Measurements from ENCODE around the gene CRTC2.
A peak's percentile ranks its signal among the peaks of the same experiment; 100 is the strongest.
"Not testable (repeated sequence)": the region's sequence is repeated elsewhere in the genome, so short reads cannot be mapped to it uniquely, and the experiment has no call there.

CRTC2 gene

GRCh38 chr1:153929426-153929825 lies 29.0 kb downstream of the CRTC2 start:
- no peak for DNase-seq (ENCODE audit: low read depth, low spot score)

DNA sequence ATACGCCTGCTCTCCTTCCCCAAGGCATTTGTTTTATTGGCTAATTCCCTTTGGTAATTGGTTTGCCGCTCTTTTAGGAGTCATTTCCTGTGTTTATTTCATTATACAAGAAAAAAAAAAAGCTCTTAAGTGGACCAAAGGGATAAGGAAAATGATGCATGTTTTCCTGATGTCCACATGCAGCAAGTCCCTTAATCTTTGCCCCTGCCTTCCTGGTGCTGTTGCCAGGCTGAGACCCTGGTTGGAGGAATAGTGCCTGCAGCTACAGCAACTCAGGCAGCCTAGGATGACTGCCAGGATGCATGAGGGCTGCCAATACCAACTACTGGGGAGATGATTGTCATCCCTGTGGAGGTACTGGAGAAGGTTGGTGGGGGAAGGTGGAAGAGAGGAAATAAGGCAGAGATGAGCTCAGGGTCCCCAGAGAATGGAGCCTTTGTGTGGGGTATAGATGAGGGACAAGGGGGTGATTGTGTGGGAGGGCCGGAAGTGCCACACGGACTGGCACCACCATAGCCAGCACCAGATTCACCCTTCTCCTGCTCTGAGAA lies 29.5 kb downstream of the CRTC2 start:
- no peak for DNase-seq (ENCODE audit: low read depth, low spot score)

GRCh38 chr1:153928245-153928644 lies 30.2 kb downstream of the CRTC2 start:
- DNase-seq (ENCODE audit: low read depth, low spot score), result no peak

DNA sequence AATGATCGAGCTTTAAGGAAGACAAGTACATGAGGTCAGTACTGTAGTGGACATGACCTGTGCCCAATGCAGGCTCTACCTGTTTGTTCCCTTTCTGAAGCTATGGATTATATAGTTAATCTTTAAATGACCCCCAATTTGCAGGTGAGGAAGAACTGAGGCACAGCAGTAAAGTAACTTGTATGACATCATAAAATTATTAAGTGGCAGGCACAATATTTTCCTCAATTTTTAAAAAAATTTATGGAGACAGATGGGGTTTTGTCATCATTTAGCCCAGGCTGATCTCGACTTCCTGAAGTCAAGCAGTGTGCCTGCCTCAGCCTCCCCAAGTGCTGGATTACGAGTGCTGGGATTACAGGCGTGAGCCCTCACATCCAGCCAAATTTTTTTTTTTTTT lies 32.0 kb downstream of the CRTC2 start:
- no peak for DNase-seq (ENCODE audit: low read depth, low spot score)

DNA sequence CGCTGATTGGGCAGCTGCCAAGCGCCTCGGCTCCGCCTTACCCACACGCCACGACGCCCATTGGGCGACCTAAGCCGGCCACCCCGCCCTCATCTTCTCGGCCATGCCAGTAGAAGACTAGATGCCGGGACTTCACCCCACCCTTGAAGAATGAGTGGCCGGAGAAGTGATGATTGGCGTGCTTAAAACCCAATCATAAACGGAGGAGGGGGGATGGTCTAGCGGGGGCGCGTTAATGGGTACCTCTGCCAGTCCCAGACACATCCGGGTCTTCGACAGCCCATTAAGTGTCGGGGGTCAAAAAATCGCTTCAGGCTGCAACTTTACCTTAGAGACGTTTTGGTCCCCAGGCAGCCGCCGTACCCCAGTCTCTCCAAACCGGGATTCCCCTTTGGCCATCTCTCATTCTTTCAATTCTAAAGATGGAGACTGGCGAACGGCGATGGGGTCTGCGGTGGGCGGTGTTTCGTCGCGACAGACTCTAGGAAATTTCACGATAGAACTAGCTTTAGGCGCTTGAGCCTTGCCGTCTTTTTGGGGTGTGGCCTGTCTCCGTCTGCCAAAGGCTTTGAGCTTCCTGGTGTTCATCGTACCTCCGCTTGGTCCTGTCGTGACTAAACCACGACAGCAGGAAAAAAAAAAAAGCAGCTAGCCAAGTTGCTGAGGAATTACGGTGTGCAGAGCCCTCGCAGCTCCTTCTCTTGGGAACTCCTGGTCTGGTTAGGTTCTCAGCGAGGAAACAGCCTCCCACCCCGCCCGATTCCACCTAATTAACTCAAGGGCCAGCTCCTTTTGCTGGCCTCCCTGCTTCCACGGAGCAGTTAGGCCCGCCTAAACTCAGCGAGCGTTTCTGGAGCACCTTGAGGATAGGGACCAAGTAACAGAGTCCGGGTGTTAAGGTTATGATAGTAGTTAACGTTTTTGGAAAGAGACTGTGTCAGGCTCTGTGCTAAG lies 35.2 kb downstream of the CRTC2 start, which contains the start of gene GATAD2B:
Gene GATAD2B, minus strand, starts transcription at position 1 of the 954 bp plus-strand sequence. CDS start 94,625 bp downstream, outside the sequence.
- peak; percentile 98 for DNase-seq (ENCODE audit: low read depth, low spot score)

- no peak for DNase-seq (ENCODE audit: low read depth, low spot score)
These were observed 36.1 kb downstream of the CRTC2 start for GRCh38 chr1:153922076-153922971.

DNA sequence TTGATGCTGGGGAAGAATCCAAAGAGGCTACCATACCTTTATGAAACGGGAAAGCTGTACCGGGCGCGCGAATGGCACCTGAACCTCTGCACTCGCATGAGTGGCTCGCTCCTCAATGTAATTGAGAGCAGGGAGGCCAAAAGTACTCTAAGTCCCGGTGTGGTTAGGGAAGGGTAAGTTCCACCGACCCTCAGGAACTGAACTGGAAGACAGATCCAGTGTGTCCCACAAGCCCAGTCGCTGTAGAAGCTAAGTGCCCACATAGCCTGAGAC lies 36.7 kb downstream of the CRTC2 start:
- no peak for DNase-seq (ENCODE audit: low read depth, low spot score)

DNA sequence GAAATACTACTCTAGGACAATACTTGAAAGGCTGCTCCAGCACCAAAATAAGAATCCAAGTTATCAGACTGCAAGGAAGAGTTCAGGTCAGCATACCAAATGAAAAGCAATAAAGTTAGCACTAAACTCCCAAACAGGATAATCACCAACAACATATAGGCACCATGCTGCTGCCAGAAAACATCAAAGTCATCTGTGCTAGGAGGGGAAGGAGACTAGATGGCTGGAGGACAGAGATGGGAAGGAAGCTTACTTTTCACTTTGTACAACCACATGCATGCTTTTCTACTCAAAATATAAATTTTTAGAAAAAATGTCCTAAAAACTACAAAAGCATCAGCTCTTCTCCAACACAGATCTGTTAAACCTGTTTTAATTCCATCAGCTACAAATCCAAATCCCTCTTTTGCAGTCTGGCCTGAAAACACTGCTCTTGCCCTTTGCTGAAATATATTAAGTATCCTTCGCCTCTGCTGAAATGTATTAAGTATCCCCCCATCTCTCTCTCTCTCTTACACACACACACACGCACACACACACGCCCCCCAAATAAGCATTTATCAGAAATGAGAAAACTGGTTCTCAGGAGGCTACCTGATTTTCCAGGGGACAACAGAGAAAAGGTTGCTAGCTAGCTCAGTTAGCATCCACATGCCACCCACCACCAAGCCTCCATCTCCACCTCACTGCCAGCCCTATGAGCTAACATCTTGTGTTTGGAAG lies 37.2 kb downstream of the CRTC2 start:
- no peak for DNase-seq (ENCODE audit: low read depth, low spot score)

DNA sequence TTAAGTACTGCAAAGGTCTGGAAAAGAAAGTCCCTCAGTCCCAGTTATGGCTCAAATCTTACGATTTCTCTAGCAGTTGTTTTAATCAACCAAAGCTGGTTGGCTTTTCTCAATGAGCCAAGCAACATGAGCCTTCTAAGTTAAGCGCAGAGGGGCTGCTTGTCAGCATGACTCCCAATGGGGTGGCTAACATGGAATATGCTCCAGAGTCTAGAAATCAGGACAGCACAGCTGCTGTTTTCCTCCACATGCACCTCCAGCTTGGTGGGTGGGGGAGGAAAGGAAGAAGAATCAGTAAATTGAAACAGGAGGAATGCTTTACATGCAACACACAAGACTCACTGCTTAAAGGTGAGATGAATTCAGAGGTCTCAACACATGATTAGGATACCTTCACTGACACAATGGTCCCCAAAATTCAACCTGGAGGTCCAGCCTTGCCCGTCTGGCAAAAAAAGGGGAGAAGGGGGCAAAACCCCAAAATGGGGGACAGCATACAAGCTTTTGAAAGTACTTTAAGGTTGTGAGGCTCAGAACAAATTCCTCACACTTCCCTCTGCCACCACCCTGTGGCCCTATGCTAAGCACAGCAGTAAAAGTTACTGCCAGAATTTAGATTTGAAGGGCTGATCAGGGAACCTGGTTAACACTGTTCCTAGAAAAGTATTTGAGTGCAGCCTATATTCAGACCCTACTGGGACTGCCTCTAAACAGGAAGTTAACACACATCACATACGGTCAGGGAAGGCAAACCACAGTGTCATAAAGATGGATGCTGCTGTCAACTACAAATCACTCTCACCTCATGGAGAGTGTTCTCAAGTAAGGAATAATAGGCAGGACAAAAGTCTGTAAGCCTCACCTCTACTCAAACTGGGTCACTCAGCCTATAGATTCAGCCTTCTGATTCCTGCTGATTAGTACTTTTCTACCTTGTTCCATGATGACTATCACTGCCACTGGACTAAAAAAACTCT lies 38.2 kb downstream of the CRTC2 start:
- no peak for DNase-seq (ENCODE audit: low read depth, low spot score)

DNA sequence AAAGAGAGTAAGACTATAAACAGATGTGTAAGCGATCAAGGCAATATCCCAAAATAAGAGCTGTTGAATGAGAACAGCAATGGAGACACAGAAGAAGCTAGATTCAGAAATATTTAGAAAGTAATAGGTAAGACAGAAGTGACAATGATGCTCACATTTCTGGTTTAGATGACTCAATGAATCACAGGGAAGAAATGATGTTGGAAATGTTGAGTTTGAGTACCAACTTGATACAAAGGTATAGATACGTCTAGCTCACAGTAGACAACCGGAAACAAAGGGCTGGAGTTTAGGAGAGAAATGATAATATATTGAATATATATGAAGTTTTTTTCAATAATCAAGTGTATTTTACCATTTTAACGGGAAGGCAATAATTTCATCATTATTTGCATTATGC lies 42.1 kb downstream of the CRTC2 start:
- DNase-seq (ENCODE audit: low read depth, low spot score), result no peak

DNA sequence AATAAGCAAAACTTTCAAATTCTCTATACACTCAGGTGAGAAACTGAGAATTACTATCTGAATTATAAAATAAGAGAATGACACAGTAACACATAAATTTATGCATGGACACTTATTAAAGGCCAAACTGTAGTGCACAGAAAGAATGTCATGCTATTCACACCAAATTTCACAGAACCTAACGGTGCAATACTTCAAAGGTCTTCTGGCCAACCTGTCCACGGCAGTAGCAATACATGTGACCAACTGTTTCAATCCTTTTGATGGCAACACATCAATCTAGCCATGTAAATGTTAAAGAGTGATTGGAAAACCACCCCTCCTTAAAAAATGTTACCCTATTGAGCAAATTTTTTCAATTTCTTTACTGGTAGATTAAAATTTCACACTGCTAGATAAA lies 46.1 kb downstream of the CRTC2 start:
- DNase-seq (ENCODE audit: low read depth, low spot score), result no peak

GRCh38 chr1:153910560-153910959 lies 47.9 kb downstream of the CRTC2 start:
- not testable (repeated sequence) for DNase-seq (ENCODE audit: low read depth, low spot score)

DNA sequence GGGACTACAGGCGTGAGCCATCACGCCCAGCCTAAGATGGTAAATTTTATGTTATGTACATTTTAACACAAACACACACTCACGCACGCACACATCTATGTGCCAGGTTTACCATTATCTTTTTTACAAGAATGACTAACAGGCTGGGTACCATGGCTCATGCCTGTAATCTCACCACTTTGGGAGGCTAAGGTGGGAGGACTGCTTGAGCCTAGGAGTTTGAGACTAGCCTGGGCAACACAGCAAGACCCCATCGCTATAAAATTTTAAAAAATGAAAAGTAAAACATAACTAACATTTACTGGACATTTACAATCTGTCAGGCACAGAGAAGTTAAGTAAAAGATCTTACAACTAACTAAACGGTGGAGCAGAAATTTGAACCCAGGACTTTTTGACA lies 50.3 kb downstream of the CRTC2 start:
- no peak for DNase-seq (ENCODE audit: low read depth, low spot score)

DNA sequence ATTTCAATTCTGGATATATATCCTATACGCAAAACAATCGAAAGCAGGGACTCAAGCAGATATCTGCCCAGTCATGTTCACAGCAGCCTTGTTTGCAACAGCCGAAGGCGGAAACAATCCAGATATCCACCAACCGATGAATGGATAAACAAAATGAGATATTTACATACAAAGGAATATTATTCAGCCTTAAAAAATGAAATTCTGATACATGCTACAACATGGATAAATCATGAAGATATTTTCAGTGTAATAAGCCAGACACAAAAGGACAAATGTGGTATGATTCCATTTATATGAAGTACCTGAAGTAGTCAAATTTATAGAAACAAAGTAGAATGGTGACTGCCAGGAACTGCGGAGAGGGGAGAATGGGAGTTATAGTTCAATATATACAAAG lies 51.3 kb downstream of the CRTC2 start:
- no peak for DNase-seq (ENCODE audit: low read depth, low spot score)

- no peak for DNase-seq (ENCODE audit: low read depth, low spot score)
These were observed 52.0 kb downstream of the CRTC2 start for GRCh38 chr1:153906396-153906795.

DNA sequence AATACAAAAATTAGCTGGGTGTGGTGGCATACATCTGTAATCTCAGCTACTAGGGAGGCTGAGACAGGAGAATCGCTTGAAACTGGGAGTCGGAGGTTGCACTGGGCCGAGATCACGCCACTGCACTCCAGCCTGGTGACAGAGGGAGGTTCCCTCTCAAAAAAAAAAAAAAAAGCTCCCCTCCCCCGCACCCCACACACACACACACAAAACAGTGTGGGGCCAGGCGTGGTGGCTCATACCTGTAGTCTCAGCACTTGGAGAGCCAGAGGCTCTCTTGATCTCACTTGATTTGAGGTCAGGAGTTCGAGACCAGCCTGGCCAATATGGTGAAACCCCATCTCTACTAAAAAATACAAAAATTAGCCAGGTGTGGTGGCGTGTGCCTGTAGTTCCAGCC lies 52.5 kb downstream of the CRTC2 start:
- not testable (repeated sequence) for DNase-seq (ENCODE audit: low read depth, low spot score)

GRCh38 chr1:153903841-153904455 lies 54.5 kb downstream of the CRTC2 start:
- no peak for DNase-seq (ENCODE audit: low read depth, low spot score)

DNA sequence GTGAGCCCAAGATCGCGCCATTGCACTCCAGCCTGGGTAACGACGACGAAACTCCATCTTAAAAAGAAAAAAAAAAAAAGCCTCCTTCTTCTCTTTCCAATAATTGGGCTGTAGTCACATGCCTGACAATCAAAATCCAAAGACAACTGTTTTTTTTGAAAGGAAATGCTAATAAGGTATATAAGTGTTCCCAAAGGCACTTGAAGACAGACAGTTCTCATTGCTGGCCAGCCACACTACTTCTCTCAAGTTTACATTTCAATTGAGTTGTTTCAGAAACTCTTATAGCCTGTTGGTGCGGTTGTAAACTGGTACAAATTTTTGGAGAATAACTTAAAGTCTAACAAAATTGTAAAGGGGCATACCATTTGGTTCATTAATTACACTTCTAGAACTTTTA lies 58.9 kb downstream of the CRTC2 start:
- DNase-seq (ENCODE audit: low read depth, low spot score), result no peak
